ENCODE data around the gene UBE2F.

The UBE2F gene

DNA sequence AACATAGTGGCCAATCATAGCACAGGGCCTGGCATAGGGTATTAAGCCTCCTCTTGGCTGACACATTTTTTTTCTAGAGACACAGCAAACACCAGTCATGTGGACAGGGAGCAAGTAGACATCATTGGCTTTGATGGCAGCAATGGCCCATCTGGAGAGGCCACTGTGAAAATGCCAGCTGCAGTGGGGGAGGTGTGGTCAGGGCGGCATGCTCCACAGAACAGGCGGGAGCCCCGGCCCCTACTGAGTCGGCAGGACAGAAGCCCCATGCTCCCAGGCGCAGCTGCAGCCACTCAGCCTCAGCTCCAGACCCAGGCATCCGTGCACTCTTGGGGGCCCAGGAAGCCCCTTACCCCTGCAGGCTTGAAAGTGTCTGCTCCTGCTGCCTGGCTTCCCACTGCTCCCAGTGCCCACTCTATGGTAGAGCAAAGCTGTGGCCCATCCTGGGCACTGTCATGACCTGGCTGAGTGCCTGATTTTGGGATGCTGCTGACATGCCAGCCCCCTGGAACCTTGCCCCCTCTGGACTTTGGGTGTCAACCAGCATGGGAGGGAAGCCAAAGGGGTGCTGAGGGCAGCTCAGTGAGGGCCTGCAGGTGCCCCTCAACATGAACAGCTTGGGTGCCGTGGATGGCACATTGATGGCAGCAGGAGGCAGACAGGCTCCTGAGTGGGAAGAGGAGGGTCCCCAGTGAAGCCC is 23.3 kb upstream of the UBE2F start:
- TF ChIP-seq SIN3A (IDR thresholded peaks at IDR 0.05; ENCODE audit: borderline replicate concordance, insufficient read depth, low read length) (no peak), REST (IDR thresholded peaks at IDR 0.05; ENCODE audit: insufficient read depth in 1 of 2, low read depth in 2 of 2, low read length in 2 of 2) (no peak), POLR2AphosphoS5 (IDR thresholded peaks at IDR 0.05; ENCODE audit: low read depth, low read length) (no peak), TAF1 (IDR thresholded peaks at IDR 0.05; ENCODE audit: borderline replicate concordance, insufficient read depth, low read length) (no peak), FOXP2 (optimal IDR thresholded peaks at IDR 0.05; ENCODE audit: borderline replicate concordance, extremely low read depth, extremely low read length, insufficient read depth) (no peak)

GRCh38 chr2:237944302-237944701 is 22.5 kb upstream of the UBE2F start:
- TF ChIP-seq SIN3A (IDR thresholded peaks at IDR 0.05; ENCODE audit: borderline replicate concordance, insufficient read depth, low read length) (no peak), TAF1 (IDR thresholded peaks at IDR 0.05; ENCODE audit: borderline replicate concordance, insufficient read depth, low read length) (no peak), REST (IDR thresholded peaks at IDR 0.05; ENCODE audit: insufficient read depth in 1 of 2, low read depth in 2 of 2, low read length in 2 of 2) (no peak), FOXP2 (optimal IDR thresholded peaks at IDR 0.05; ENCODE audit: borderline replicate concordance, extremely low read depth, extremely low read length, insufficient read depth) (no peak)

DNA sequence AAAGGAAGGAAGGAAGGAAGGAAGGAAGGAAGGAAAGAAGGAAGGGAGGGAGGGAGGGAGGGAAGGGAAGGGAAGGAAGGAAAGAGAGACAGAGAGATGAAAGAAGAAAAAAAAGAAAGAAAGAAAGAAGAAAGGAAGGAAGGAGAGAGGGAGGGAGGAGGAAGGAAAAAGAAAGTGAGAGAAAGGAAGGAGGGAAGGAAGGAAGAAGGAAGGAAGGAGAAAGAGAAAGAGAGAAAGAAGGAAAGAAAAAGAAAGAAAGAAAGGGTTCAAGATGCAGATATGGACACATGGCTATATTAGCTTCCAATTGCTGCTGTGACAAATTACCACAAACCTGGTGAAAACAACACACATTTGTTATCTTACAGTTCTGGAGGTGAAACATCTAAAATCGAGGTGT is 20.4 kb upstream of the UBE2F start:
- no peak for TF ChIP-seq FOXP2 (optimal IDR thresholded peaks at IDR 0.05; ENCODE audit: borderline replicate concordance, extremely low read depth, extremely low read length, insufficient read depth)
- no peak for TF ChIP-seq SIN3A (IDR thresholded peaks at IDR 0.05; ENCODE audit: borderline replicate concordance, insufficient read depth, low read length)
- no peak for TF ChIP-seq POLR2AphosphoS5 (IDR thresholded peaks at IDR 0.05; ENCODE audit: low read depth, low read length)
- no peak for TF ChIP-seq TAF1 (IDR thresholded peaks at IDR 0.05; ENCODE audit: borderline replicate concordance, insufficient read depth, low read length)
- no peak for TF ChIP-seq REST (IDR thresholded peaks at IDR 0.05; ENCODE audit: insufficient read depth in 1 of 2, low read depth in 2 of 2, low read length in 2 of 2)

DNA sequence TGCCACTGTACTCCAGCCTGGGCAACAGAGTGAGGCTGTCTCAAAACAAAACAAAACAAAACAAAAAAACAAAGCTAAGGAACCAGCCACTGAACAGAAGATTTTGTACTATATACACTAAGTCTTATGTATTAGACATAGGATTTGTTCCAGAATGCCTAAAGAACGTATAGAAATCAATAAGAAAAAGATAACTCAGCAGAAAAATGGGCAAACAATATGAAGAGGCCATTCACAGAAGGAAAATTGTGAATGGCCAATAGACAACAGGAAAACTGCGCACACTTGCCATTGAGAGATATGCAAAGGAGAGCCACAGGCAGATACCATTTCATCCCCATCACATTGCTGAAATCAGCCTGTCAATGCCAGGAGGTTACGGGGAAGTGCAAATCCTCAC is 14.9 kb upstream of the UBE2F start:
- TF ChIP-seq FOXP2 (optimal IDR thresholded peaks at IDR 0.05; ENCODE audit: borderline replicate concordance, extremely low read depth, extremely low read length, insufficient read depth) (no peak), POLR2AphosphoS5 (IDR thresholded peaks at IDR 0.05; ENCODE audit: low read depth, low read length) (no peak), SIN3A (IDR thresholded peaks at IDR 0.05; ENCODE audit: borderline replicate concordance, insufficient read depth, low read length) (no peak), TAF1 (IDR thresholded peaks at IDR 0.05; ENCODE audit: borderline replicate concordance, insufficient read depth, low read length) (no peak), REST (IDR thresholded peaks at IDR 0.05; ENCODE audit: insufficient read depth in 1 of 2, low read depth in 2 of 2, low read length in 2 of 2) (no peak)
